Spinal cord (tissue), 10 donors: Measurements from ENCODE around the gene TNIK. TPM values are rescaled to one million over a fixed set of nuclear protein-coding genes. Genes with fewer than 3 reads are reported as not detected.
"Not testable (repeated sequence)": the region's sequence is repeated elsewhere in the genome, so short reads cannot be mapped to it uniquely, and the experiment has no call there.

Source experiments
- DNase-seq, 6 donors: peaks; one replicate each; pipeline versions ENCODE4 v3.0.0 to v3.0.0-alpha.2; 2013 to 2015; ENCODE audit warnings: low spot score in 6 of 6, low read depth in 4 of 6
- H3K27ac ChIP-seq: one replicate; pipeline ENCODE4 v1.5.1; 2013; ENCODE audit warnings: low read depth, low read length, control low read depth
- H3K27me3 ChIP-seq: one replicate; pipeline ENCODE4 v1.6.1; 2013; ENCODE audit warnings: low read length; ENCODE audit not compliant: control insufficient read depth, insufficient read depth
- H3K36me3 ChIP-seq: one replicate; pipeline ENCODE4 v1.6.1; 2013; ENCODE audit warnings: low read length; ENCODE audit not compliant: control insufficient read depth, insufficient read depth
- H3K4me1 ChIP-seq: one replicate; pipeline ENCODE4 v1.6.1; 2013; ENCODE audit warnings: low read length; ENCODE audit not compliant: control insufficient read depth, insufficient read depth
- H3K4me3 ChIP-seq: one replicate; pipeline ENCODE4 v1.5.1; 2013; ENCODE audit warnings: low read depth, low read length, control low read depth
- H3K9me3 ChIP-seq: one replicate; pipeline ENCODE4 v1.6.1; 2013; ENCODE audit warnings: low read length; ENCODE audit not compliant: control insufficient read depth, insufficient read depth
- WGBS: methylation state at CpG from one replicate; pipeline ENCODE4 v1.1.5; 2013; ENCODE audit warnings: missing lambda C conversion rate; ENCODE audit not compliant: insufficient coverage; 5-methylcytosine and 5-hydroxymethylcytosine counted together
- polyA plus RNA-seq, 2 donors: library from polyadenylated mRNA; unstranded; fragments of 120-200 nt; gene quantifications; one replicate each; pipeline ENCODE4 v1.2.1, GENCODE V29; 2013; ENCODE audit not compliant: insufficient read length in 2 of 2
- total RNA-seq, 2 donors: library from RNA; depleted of rRNA in 1 of 2; stranded (reverse); fragments of 120-200 nt in 1 of 2; fragments of >200 nt in 1 of 2; gene quantifications; one replicate each; pipeline versions ENCODE4 v1.2.3 to v1.2.4, GENCODE V29; 2013 to 2014
- donor health status: healthy.

The TNIK gene
- total and polyA plus RNA-seq, 4 donors: 38.3 to 105 (median 88.5) TPM

- 100% methylated on average over 1 of the region's 1 CpG for WGBS
- Histone ChIP-seq H3K4me1 (peaks cover 10% of the 10 kb centered on the region), H3K4me3 (no peak overlapping the region), H3K9me3 (no peaks in the 10 kb centered on the region), H3K27ac (no peak overlapping the region), H3K27me3 (no peaks in the 10 kb centered on the region), H3K36me3 (no peaks in the 10 kb centered on the region)
- DNase-seq: no peak
These were observed 82.3 kb downstream of the TNIK start for GRCh38 chr3:171377859-171378258.

GRCh38 chr3:171376596-171376947, 83.6 kb downstream of the TNIK start:
- no peak overlapping the region for H3K4me3 ChIP-seq
- H3K27me3 ChIP-seq: no peaks in the 10 kb centered on the region
- DNase-seq: peak in 1 of 6 donors; percentile 26
- H3K4me1 ChIP-seq: peaks cover 10% of the 10 kb centered on the region
- no peak overlapping the region for H3K27ac ChIP-seq
- no peaks in the 10 kb centered on the region for H3K36me3 ChIP-seq
- H3K9me3 ChIP-seq: no peaks in the 10 kb centered on the region

DNA sequence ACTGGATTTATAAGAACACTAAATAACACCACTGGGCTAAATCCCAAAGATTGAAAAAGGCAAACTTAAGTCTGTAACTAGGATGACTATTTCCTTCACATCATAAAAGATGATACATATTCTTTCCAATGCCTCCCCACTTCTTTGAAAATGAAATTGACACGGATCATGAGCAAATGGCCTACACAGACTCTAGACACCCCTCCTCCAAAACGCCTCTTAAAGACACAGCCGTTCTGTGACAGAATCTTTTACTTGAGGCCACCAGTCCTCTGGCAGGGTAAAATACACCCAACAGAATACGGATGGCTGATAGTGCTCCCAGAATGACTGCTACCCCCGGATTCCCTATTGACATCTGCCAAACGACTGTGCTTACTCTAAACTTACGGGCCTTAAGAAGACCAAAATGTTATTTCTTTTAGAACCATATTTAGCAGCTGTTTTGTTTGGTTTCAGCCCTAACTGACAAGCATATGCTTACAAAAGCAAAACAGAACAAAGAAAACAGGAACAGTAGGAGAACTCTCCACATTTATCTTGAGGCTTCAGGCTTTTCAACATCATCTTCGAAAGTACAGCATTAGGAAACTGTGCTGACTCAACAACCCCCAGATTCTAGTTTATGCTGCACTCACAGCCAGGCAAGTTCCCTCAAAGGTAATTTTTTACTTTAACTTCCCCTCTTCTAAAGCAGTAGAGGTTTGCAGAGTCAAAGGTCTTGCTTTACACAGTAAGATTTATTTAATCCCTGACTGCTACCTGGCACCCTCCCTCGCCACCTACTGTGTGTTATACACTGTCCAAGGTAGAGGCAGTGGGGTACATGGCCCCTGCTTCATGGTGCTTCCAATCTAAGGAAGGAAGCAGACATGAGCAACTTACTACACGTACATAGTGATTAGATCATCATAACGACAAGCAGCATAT, 84.3 kb downstream of the TNIK start:
- no peak overlapping the region for H3K4me3 ChIP-seq

DNA sequence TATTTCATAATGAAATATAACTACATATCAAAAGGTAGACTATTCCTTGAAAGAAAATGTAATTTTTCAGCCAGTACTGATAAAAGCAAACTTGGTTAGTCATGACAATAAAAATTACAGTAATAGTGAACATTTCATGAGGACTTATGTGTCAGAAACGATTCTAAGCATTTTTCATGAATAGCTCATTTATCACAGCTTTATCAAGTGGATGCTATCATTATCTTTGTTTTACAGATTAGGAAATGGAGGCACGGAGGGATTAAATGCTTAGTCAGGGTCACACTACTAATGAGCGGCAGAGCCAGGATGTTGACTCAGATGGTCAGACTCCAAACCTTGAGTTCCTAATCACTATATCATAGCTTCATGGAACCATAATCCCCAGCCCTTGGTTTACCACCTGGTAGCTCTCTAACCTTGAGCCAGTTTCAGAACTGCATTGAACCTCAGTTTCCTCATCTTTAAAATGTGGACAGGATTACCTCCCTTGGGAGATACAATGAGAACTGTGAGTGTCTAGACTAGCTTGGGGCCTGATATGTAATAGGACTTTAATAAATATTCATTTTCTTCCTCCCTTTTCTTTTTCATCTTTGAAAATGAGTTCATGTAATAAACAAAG, 85.4 kb downstream of the TNIK start:
- Histone ChIP-seq H3K36me3 (no peaks in the 10 kb centered on the region), H3K27ac (no peak overlapping the region), H3K27me3 (no peaks in the 10 kb centered on the region), H3K4me3 (no peak overlapping the region), H3K9me3 (no peaks in the 10 kb centered on the region), H3K4me1 (peaks cover 8% of the 10 kb centered on the region)
- 100% methylated on average over 1 of the region's 3 CpGs for WGBS
- DNase-seq: no peak

More for the DNA sequence above, 84.3 kb downstream of the TNIK start:
- Histone ChIP-seq H3K4me1 (peaks cover 10% of the 10 kb centered on the region), H3K9me3 (no peaks in the 10 kb centered on the region), H3K27ac (peak overlapping the region; percentile 17), H3K27me3 (no peaks in the 10 kb centered on the region), H3K36me3 (no peaks in the 10 kb centered on the region)
- DNase-seq: peak in 1 of 6 donors; percentile 61
- 25% methylated on average over 8 of the region's 11 CpGs for WGBS

- peak in 1 of 6 donors; percentile 23 for DNase-seq
- Histone ChIP-seq H3K36me3 (no peaks in the 10 kb centered on the region), H3K4me1 (peaks cover 5% of the 10 kb centered on the region), H3K9me3 (no peaks in the 10 kb centered on the region), H3K27me3 (no peaks in the 10 kb centered on the region), H3K4me3 (no peak overlapping the region), H3K27ac (no peak overlapping the region)
- no CpG with 5 or more reads among the region's 1 CpG for WGBS
These were observed 85.9 kb downstream of the TNIK start for GRCh38 chr3:171374260-171374659.

DNA sequence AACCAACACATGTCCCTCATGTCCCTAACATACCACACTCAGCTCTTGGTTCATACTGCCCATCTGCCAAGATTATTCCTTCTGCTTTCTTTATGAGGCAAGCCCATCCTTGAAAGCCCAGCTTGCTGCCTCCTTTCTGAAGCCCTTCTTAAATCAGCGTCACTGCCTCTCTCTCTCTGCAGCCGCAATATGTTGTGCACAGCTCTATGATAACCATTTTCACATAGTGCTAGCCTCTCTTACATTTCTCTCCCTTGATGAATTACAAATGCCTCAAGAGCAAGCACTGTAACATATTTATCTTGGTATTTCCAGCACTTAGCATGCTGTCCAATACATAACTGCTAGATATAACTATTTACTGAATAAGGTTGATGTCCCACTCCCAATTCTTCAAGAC, 86.5 kb downstream of the TNIK start:
- Histone ChIP-seq H3K4me3 (no peak overlapping the region), H3K4me1 (peaks cover 5% of the 10 kb centered on the region), H3K27ac (no peak overlapping the region), H3K27me3 (no peaks in the 10 kb centered on the region), H3K9me3 (no peaks in the 10 kb centered on the region), H3K36me3 (no peaks in the 10 kb centered on the region)
- 95% methylated on average over 2 of the region's 2 CpGs for WGBS
- peak in 1 of 6 donors; percentile 64 for DNase-seq

GRCh38 chr3:171372694-171373093, 87.5 kb downstream of the TNIK start:
- Histone ChIP-seq H3K27me3 (no peaks in the 10 kb centered on the region), H3K4me1 (peaks cover 5% of the 10 kb centered on the region), H3K36me3 (no peaks in the 10 kb centered on the region), H3K27ac (no peak overlapping the region), H3K4me3 (no peak overlapping the region), H3K9me3 (no peaks in the 10 kb centered on the region)
- 90% methylated on average over 1 of the region's 2 CpGs for WGBS
- no peak for DNase-seq

DNA sequence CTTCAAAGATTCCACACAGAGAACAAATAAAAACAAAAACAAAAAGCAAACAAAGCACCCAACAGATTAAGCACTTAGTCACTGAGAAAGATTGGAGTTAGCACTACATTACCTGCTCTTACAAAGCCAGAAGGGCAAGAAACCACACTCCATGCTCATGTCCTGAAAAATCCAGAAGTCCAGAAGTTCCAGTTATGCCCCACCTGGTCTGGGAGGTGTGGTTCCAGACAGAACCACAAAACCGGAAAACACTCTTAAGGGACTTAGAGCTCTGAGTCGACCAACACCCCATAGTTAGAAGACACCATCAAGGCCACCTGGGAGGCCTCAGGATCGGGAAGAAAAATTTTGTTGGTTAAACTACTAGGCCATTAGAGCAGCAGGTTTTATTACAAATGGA, 88.9 kb downstream of the TNIK start:
- no peaks in the 10 kb centered on the region for H3K27me3 ChIP-seq
- H3K4me3 ChIP-seq: no peak overlapping the region
- WGBS: 83% methylated on average over 1 of the region's 3 CpGs
- H3K9me3 ChIP-seq: no peaks in the 10 kb centered on the region
- H3K4me1 ChIP-seq: no peaks in the 10 kb centered on the region
- no peak overlapping the region for H3K27ac ChIP-seq
- no peaks in the 10 kb centered on the region for H3K36me3 ChIP-seq
- DNase-seq: no peak

DNA sequence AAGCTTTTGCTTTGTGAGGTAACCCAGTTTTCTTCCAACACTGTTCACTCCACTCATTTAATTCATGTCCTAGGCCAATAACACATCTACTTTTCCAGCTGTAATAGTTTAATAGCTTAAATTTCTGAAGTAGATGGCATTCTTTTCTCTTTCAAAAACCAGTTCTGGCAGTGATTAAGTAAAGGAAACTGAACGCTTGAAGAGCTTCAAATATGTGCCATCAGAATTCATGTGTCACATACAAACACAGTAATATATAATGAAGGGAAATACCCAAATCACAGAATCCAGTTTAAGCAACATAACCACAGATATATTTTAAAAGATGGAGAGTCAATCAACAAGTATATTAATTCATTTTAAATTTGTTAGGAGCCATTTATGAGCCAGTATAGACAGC, 91.0 kb downstream of the TNIK start:
- Histone ChIP-seq H3K27ac (no peak overlapping the region), H3K4me3 (no peak overlapping the region), H3K9me3 (no peaks in the 10 kb centered on the region), H3K27me3 (no peaks in the 10 kb centered on the region), H3K36me3 (no peaks in the 10 kb centered on the region), H3K4me1 (peaks cover 5% of the 10 kb centered on the region)
- DNase-seq: no peak
- no CpG with 5 or more reads among the region's 1 CpG for WGBS

- H3K4me3 ChIP-seq, H3K27ac ChIP-seq, DNase-seq, H3K36me3 ChIP-seq, H3K27me3 ChIP-seq, H3K4me1 ChIP-seq, H3K9me3 ChIP-seq: not testable (repeated sequence)
- 80% methylated on average over 2 of the region's 5 CpGs for WGBS
These were observed 93.5 kb downstream of the TNIK start for GRCh38 chr3:171366738-171367137.
